ENCODE measurements around the gene SMIM20.
"Not testable (repeated sequence)": the region's sequence is repeated elsewhere in the genome, so short reads cannot be mapped to it uniquely, and the experiment has no call there.

Gene SMIM20

GRCh38 chr4:25892796-25893195 is 21.2 kb upstream of the SMIM20 start:
- no peak for DNase-seq

GRCh38 chr4:25896776-25897539 is 17.1 kb upstream of the SMIM20 start:
- DNase-seq, result no peak

GRCh38 chr4:25900310-25900709 is 13.7 kb upstream of the SMIM20 start:
- DNase-seq, result no peak

GRCh38 chr4:25901030-25901430 is 13.0 kb upstream of the SMIM20 start:
- no peak for DNase-seq

GRCh38 chr4:25903900-25904747 is 9.9 kb upstream of the SMIM20 start:
- no peak for DNase-seq

- DNase-seq, result no peak
Measured at GRCh38 chr4:25904748-25905082, 9.3 kb upstream of the SMIM20 start.

GRCh38 chr4:25905371-25905770 is 8.6 kb upstream of the SMIM20 start:
- DNase-seq, result no peak

- DNase-seq, result not testable (repeated sequence)
Measured at GRCh38 chr4:25906113-25906512, 7.9 kb upstream of the SMIM20 start.

GRCh38 chr4:25908491-25908901 is 5.5 kb upstream of the SMIM20 start:
- DNase-seq, result no peak

GRCh38 chr4:25911356-25911755 is 2.7 kb upstream of the SMIM20 start:
- no peak for DNase-seq

GRCh38 chr4:25913056-25913850 is 767 bp upstream of the SMIM20 start:
- no peak for DNase-seq

- no peak for DNase-seq
Measured at GRCh38 chr4:25914670-25915352, 791 bp downstream of the SMIM20 start.

- DNase-seq, result no peak
Measured at GRCh38 chr4:25915353-25915705, 1.3 kb downstream of the SMIM20 start.

- DNase-seq, result no peak
Measured at GRCh38 chr4:25916870-25917269, 2.9 kb downstream of the SMIM20 start.

- no peak for DNase-seq
Measured at GRCh38 chr4:25919676-25920075, 5.7 kb downstream of the SMIM20 start.

- DNase-seq, result no peak
Measured at GRCh38 chr4:25921922-25922321, 7.9 kb downstream of the SMIM20 start.

GRCh38 chr4:25922812-25923369 is 8.9 kb downstream of the SMIM20 start:
- no peak for DNase-seq

- no peak for DNase-seq
Measured at GRCh38 chr4:25923745-25924144, 9.7 kb downstream of the SMIM20 start.

- DNase-seq, result peak; percentile 10
Measured at GRCh38 chr4:25925486-25926201, 11.6 kb downstream of the SMIM20 start.

- peak; percentile 14 for DNase-seq
Measured at GRCh38 chr4:25926462-25926861, 12.4 kb downstream of the SMIM20 start.

GRCh38 chr4:25927361-25928195 is 13.6 kb downstream of the SMIM20 start:
- DNase-seq, result peak; percentile 80

All from NCI-H1436 treated with DMSO at 0.1 percent for 48 hours (cell line).